ENCODE results near the gene ENPP3.

GRCh38 chr6:131787079-131787478 is 150.0 kb downstream of the ENPP3 start:
- no peak for TF ChIP-seq EZH2phosphoT487 (IDR thresholded peaks at IDR 0.05; ENCODE audit: borderline replicate concordance, low read length)
- no peak for TF ChIP-seq CTCF (IDR thresholded peaks at IDR 0.05; ENCODE audit: low read depth, low read length, poor library complexity, severe bottlenecking)
